Stomach (tissue), 4 donors: ENCODE data around the gene ETFDH.

ENCODE experiments used
- POLR2A ChIP-seq, 4 donors: fragments of 450-650 bp; IDR thresholded peaks; one replicate each; pipeline ENCODE4 v1.6.1; 2016; ENCODE audit warnings: antibody characterized with exemption in 4 of 4, control low read depth in 2 of 4, mild to moderate bottlenecking in 1 of 4, moderate library complexity in 1 of 4
- POLR2AphosphoS5 ChIP-seq, 3 donors: sonication (generic); formaldehyde crosslinking; IDR thresholded peaks; one replicate each; pipeline ENCODE4 v1.6.1; 2016; ENCODE audit warnings: antibody characterized with exemption in 3 of 3
- TF ChIP-seq, protein P1 (sequence below), 7 experiments: fragments of 450-650 bp in 4 of 7; fragments of 200-600 bp in 3 of 7; sonication (generic) in 3 of 7; IDR thresholded peaks; one replicate each; pipeline ENCODE4 v1.5.1; 2016 to 2019; ENCODE audit warnings: antibody characterized with exemption in 7 of 7, control low read depth in 2 of 7, mild to moderate bottlenecking in 1 of 7

DNA sequence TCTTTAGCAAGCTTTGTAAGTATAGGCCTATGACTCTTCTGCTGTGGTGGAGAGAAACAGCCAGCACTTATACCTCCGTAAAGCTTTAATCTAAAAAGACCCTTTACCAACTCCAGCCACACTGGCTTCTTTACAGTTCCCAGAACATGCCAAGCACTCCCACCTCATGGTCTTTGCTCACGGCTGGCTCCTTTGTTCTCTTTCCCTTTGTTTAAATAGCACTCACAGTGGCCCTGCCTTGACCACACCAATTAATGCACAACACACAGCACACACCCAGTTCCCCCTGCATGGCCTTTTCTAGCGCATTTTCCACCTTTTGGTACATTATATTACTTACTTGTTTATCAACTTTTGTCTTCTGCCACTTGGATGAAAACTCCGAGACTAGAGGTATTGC is 32.2 kb downstream of the ETFDH start:
- TF ChIP-seq, protein P1, sequence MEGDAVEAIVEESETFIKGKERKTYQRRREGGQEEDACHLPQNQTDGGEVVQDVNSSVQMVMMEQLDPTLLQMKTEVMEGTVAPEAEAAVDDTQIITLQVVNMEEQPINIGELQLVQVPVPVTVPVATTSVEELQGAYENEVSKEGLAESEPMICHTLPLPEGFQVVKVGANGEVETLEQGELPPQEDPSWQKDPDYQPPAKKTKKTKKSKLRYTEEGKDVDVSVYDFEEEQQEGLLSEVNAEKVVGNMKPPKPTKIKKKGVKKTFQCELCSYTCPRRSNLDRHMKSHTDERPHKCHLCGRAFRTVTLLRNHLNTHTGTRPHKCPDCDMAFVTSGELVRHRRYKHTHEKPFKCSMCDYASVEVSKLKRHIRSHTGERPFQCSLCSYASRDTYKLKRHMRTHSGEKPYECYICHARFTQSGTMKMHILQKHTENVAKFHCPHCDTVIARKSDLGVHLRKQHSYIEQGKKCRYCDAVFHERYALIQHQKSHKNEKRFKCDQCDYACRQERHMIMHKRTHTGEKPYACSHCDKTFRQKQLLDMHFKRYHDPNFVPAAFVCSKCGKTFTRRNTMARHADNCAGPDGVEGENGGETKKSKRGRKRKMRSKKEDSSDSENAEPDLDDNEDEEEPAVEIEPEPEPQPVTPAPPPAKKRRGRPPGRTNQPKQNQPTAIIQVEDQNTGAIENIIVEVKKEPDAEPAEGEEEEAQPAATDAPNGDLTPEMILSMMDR (IDR thresholded peaks at IDR 0.05), result no peak
- TF ChIP-seq POLR2A (IDR thresholded peaks at IDR 0.05) (no peak), POLR2AphosphoS5 (IDR thresholded peaks at IDR 0.05) (no peak)
